T follicular helper cell (primary cell): ENCODE results near the gene MYL11.

Experiments used
- DNase-seq: peaks from one replicate; pipeline ENCODE4 v3.0.0-alpha.2; 2020; ENCODE audit warnings: low read depth

The MYL11 gene

DNA sequence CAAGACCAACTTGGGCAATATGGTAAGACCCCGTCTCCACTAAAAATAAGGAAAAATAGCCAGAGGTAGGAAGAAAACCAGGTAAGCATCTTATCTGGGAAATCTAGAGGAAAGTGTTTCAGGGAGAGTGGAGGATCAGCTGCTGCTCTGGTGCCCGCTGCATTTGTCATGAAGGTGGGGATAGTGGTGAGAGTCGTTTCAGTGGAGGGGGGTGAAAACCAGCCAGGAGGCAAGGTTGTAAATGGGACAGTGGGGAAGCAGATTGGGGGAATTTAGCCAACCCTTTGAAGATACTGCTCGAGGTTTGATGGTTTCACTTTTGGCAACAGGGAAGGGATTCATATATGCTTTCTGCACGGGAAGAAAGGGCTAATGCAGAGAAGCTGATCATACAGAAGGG, 46.4 kb downstream of the MYL11 start:
- DNase-seq = no peak
